ENCODE measurements around the gene APOBEC3C.

- TF ChIP-seq CTCF (IDR thresholded peaks at IDR 0.05; ENCODE audit: insufficient read depth, low read length) (no peak), POLR2AphosphoS5 (IDR thresholded peaks at IDR 0.05; ENCODE audit: low read depth) (no peak), GABPA (IDR thresholded peaks at IDR 0.05; ENCODE audit: low read depth) (no peak), REST (IDR thresholded peaks at IDR 0.05; ENCODE audit: insufficient replicate concordance, low read depth) (no peak)
Observed at GRCh38 chr22:39027717-39028116, 13.7 kb downstream of the APOBEC3C start.

Data from HL-60 (cell line).